Thoracic aorta (tissue), 2 donors: ENCODE results near the gene NDUFS8. TPM values are rescaled to one million over a fixed set of nuclear protein-coding genes. Genes with fewer than 3 reads are reported as not detected.
"Not testable (repeated sequence)": the region's sequence is repeated elsewhere in the genome, so short reads cannot be mapped to it uniquely, and the experiment has no call there.

ENCODE experiments used
- ATAC-seq: fragments of 150-250 bp; one replicate; pipeline ENCODE4 v1.8.0; 2017; ENCODE audit warnings: low read depth; ENCODE audit not compliant: insufficient number of reproducible peaks, low FRiP score
- DNase-seq: peaks from one replicate; pipeline ENCODE4 v3.0.0-alpha.2; 2020; ENCODE audit warnings: low spot score
- H3K27ac ChIP-seq, 2 donors: fragments of 200-600 bp; sonication (generic); 1 replicate in 1 of 2; 2 replicates in 1 of 2; pipeline ENCODE4 v1.5.1; 2016; ENCODE audit warnings: mild to moderate bottlenecking in 2 of 2, moderate library complexity in 2 of 2
- H3K27me3 ChIP-seq: fragments of 200-600 bp; sonication (generic); replicated peaks from 2 replicates; pipeline ENCODE4 v1.6.0; 2016; ENCODE audit warnings: mild to moderate bottlenecking; ENCODE audit not compliant: insufficient read depth
- H3K36me3 ChIP-seq: fragments of 200-600 bp; sonication (generic); one replicate; pipeline ENCODE4 v1.5.1; 2016
- H3K4me1 ChIP-seq, 2 donors: fragments of 200-600 bp; sonication (generic); 1 replicate in 1 of 2; 2 replicates in 1 of 2; pipeline versions ENCODE4 v1.5.1 to v1.6.0; 2016; ENCODE audit warnings: low read depth in 2 of 2, mild to moderate bottlenecking in 1 of 2; ENCODE audit not compliant: control insufficient read depth in 1 of 2
- H3K4me3 ChIP-seq: fragments of 200-600 bp; sonication (generic); 2 replicates; pipeline ENCODE4 v1.5.1; 2016; ENCODE audit warnings: mild to moderate bottlenecking
- H3K9me3 ChIP-seq: fragments of 200-600 bp; sonication (generic); 2 replicates; pipeline ENCODE4 v1.5.1; 2016
- CTCF ChIP-seq: fragments of 200-600 bp; sonication (generic); IDR thresholded peaks from one replicate; pipeline ENCODE4 v1.5.1; 2019; ENCODE audit warnings: antibody characterized with exemption
- total RNA-seq, 2 donors: library from RNA; depleted of rRNA; stranded (reverse); fragments of >200 nt; gene quantifications; one replicate each; pipeline versions ENCODE4 v1.1.0 to v1.2.3, GENCODE V29; 2016

NDUFS8 gene
- total RNA-seq, 2 donors from 2014 or later = 85.8 to 96.5 TPM

DNA sequence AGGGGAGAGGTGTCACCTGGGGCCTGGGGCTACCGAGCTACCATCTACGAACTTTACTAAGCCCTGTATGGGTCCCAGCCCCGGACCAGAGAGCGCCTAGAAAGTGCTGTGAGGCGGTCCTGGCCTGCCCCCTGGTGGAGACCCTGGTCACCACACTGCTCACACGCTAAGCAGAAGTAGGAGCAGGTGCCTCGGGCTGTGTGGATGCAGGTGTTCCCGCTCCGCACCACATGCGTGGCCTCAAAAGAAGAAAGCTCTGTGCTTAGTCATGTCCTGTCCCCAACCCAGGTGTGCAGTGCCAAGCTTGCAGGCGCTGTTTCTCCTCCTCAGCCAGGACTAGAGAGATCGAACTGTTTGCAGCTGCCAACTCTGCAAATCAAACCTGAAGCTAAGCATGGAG, 36.7 kb upstream of the NDUFS8 start:
- DNase-seq, ATAC-seq: not testable (repeated sequence)

DNA sequence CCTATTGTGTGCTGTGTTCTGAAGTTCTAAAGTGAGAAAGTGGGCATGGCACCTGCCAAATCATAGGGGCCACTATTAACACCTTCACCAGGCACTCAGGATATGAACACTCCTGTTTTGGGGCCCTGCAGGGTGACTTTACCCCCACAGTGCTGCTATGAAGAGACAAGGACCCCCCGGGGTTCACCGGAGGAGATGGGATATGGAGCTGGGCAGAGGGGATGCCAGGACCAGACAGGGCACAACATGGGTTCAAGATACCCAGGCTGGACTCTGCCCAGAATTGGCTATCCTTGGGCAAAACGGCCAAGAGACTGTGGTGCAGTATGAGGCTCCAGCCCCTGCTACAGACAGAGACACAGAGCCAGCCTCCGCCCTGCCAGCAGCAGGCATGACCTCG, 36.1 kb upstream of the NDUFS8 start:
- H3K36me3 ChIP-seq, H3K4me1 ChIP-seq, ATAC-seq, H3K4me3 ChIP-seq, DNase-seq, H3K9me3 ChIP-seq, H3K27me3 ChIP-seq, H3K27ac ChIP-seq: not testable (repeated sequence)

More for the DNA sequence above, 36.7 kb upstream of the NDUFS8 start:
- H3K36me3 ChIP-seq, H3K4me1 ChIP-seq, H3K27me3 ChIP-seq, H3K27ac ChIP-seq, H3K4me3 ChIP-seq, H3K9me3 ChIP-seq: not testable (repeated sequence)
- TF ChIP-seq CTCF = peak; percentile 48

DNA sequence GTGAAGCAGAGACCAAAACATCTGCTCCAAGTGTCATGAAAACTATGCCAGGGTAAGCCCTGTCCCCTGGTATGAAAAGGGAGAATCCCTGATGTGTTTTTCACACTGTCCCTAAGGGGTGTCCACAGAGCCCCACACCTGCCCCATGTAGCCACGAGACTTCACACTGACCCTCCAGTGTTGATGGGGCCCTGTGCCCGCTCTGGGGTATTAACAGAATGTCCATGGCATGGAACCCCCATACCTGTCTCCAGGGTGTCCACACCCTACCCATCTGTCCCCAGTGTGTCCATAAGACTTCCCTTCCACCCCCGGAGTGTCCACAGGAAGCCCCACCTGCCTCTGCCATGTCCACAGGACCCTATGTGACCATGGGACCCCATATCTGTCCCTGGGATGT, 35.4 kb upstream of the NDUFS8 start:
- not testable (repeated sequence) for ATAC-seq, H3K27me3 ChIP-seq, H3K27ac ChIP-seq, DNase-seq, H3K36me3 ChIP-seq, H3K4me3 ChIP-seq, H3K9me3 ChIP-seq, H3K4me1 ChIP-seq

GRCh38 chr11:67995579-67995978, 34.9 kb upstream of the NDUFS8 start:
- H3K9me3 ChIP-seq, H3K4me1 ChIP-seq, H3K4me3 ChIP-seq, H3K27me3 ChIP-seq, DNase-seq, H3K36me3 ChIP-seq, ATAC-seq, H3K27ac ChIP-seq: not testable (repeated sequence)

DNA sequence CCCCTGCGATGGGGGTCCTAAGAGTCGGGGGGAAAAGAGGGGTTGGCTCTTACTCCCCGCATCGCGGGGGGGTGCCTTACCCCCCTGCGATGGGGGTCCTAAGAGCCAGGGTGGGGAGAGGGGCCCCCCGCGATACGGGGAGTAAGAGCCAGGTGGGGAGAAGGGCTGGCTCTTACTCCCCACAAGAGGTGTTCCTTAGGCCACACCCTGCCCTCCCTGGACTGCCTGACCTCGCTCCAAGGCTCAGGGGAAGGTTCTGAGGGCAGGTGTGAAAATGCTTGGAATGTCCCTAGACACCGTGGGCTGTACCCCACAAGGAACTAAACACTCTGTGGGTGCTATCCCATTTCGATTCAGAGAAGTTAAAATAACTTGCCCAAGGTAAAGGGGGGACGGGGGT, 34.4 kb upstream of the NDUFS8 start:
- Histone ChIP-seq H3K4me3 (no peak overlapping the region), H3K27me3 (no peaks in the 10 kb centered on the region), H3K9me3 (no peaks in the 10 kb centered on the region), H3K36me3 (no peaks in the 10 kb centered on the region), H3K4me1 (no peaks in the 10 kb centered on the region), H3K27ac (no peak overlapping the region)
- TF ChIP-seq CTCF = no peak
- DNase-seq (no peak), ATAC-seq (no peak)

GRCh38 chr11:67996622-67997474, 33.6 kb upstream of the NDUFS8 start:
- no peak for DNase-seq
- Histone ChIP-seq H3K4me3 (no peak overlapping the region), H3K27ac (no peak overlapping the region), H3K36me3 (no peaks in the 10 kb centered on the region), H3K4me1 (no peaks in the 10 kb centered on the region), H3K27me3 (no peaks in the 10 kb centered on the region), H3K9me3 (no peaks in the 10 kb centered on the region)
- TF ChIP-seq CTCF = no peak
- ATAC-seq = no peak
